ENCODE results near the gene MPDZ. TPM values are rescaled to one million over a fixed set of nuclear protein-coding genes. Genes with fewer than 3 reads are reported as not detected.

MPDZ gene
- total and polyA plus RNA-seq, 2 experiments from 2014 or later = 33.0 to 43.1 TPM

DNA sequence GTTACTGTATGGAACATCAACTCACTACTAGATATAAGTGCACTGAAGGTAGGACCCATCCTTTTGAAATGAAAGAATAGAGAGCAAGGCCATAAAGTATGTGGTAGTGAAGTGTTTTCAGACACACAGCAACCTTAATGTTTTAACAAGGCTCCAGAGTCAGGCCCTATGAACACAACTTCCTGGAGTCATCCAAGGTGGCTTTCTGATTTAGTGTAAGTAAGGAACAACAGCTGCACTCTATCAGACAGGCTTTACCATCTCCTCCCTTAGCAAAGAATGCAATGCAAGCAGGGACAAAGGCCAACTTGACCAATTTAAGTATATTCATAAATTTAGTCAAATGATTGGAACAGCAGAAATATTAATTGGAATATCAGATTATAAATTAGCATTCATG, 90.1 kb downstream of the MPDZ start:
- H3K4me2 ChIP-seq = no peak overlapping the region
- H3K79me2 ChIP-seq (replicated peaks; ENCODE audit: insufficient read depth) = no peaks in the 10 kb centered on the region
- Mint-ChIP-seq H3K9me3 (no peaks in the 10 kb centered on the region), H3K36me3 (ENCODE audit: low read depth) (peaks cover 21% of the 10 kb centered on the region; the same call in 2 of the 3 replicates), H3K27ac (no peak overlapping the region), H3K4me3 (no peak overlapping the region), H3K4me1 (no peaks in the 10 kb centered on the region), H3K27me3 (ENCODE audit: insufficient read depth, low read depth, poor library complexity) (peaks cover 2% of the 10 kb centered on the region)
- H2AFZ ChIP-seq = no peak overlapping the region
- no peak for DNase-seq (ENCODE audit: low spot score)
- H3K27ac ChIP-seq (ENCODE audit: low read depth) = no peak overlapping the region
- no peaks in the 10 kb centered on the region for H3F3A ChIP-seq (replicated peaks; ENCODE audit: low read depth)
- no peak for ATAC-seq
- no peak overlapping the region for H3K4me3 ChIP-seq
- TF ChIP-seq NANOG (IDR thresholded peaks at IDR 0.05; ENCODE audit: borderline replicate concordance) = no peak
- TF ChIP-seq EZH2phosphoT487 (IDR thresholded peaks at IDR 0.05; ENCODE audit: unreplicated experiment) = no peak
- no peak for TF ChIP-seq REST (IDR thresholded peaks at IDR 0.05; ENCODE audit: unreplicated experiment)
- TF ChIP-seq ZNF462 (CRISPR knock-in tag; IDR thresholded peaks at IDR 0.05) = no peak
- no peak for TF ChIP-seq ZNF331 (CRISPR knock-in tag; IDR thresholded peaks at IDR 0.05; ENCODE audit: low read depth)
- TF ChIP-seq CREB1 (CRISPR knock-in tag; IDR thresholded peaks at IDR 0.05; ENCODE audit: low read depth) = no peak
- no peak for TF ChIP-seq STAT1 (IDR thresholded peaks at IDR 0.05; ENCODE audit: unreplicated experiment)
- TF ChIP-seq, protein P1, sequence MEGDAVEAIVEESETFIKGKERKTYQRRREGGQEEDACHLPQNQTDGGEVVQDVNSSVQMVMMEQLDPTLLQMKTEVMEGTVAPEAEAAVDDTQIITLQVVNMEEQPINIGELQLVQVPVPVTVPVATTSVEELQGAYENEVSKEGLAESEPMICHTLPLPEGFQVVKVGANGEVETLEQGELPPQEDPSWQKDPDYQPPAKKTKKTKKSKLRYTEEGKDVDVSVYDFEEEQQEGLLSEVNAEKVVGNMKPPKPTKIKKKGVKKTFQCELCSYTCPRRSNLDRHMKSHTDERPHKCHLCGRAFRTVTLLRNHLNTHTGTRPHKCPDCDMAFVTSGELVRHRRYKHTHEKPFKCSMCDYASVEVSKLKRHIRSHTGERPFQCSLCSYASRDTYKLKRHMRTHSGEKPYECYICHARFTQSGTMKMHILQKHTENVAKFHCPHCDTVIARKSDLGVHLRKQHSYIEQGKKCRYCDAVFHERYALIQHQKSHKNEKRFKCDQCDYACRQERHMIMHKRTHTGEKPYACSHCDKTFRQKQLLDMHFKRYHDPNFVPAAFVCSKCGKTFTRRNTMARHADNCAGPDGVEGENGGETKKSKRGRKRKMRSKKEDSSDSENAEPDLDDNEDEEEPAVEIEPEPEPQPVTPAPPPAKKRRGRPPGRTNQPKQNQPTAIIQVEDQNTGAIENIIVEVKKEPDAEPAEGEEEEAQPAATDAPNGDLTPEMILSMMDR (conservative IDR thresholded peaks at IDR 0.05; ENCODE audit: low read depth in 2 of 2) = no peak
- no peak for TF ChIP-seq JUNB (IDR thresholded peaks at IDR 0.05; ENCODE audit: unreplicated experiment)
- H3K4me1 ChIP-seq (ENCODE audit: insufficient read depth) = no peaks in the 10 kb centered on the region
- no peaks in the 10 kb centered on the region for H3K9me2 ChIP-seq (ENCODE audit: insufficient read depth)
- no peaks in the 10 kb centered on the region for H4K20me1 ChIP-seq (replicated peaks; ENCODE audit: insufficient read depth)
- H3K27me3 ChIP-seq (ENCODE audit: insufficient read depth) = no peaks in the 10 kb centered on the region
- peaks cover 21% of the 10 kb centered on the region; the same call in 1 of the 2 replicates for H3K36me3 ChIP-seq (ENCODE audit: insufficient read depth)

All from GM23338 (cell line).